MM.1S (cell line): ENCODE results near the gene KCNQ5.

Experiments
- DNase-seq: peaks from one replicate; pipeline ENCODE4 v3.0.0-alpha.2; 2015
- H2AFZ ChIP-seq: fragments of 300-600 bp; sonication (generic); 2 replicates; pipeline ENCODE4 v1.6.0; 2016; ENCODE audit warnings: antibody characterized with exemption, low read length
- H3F3A ChIP-seq: fragments of 300-600 bp; sonication (generic); 2 replicates; pipeline ENCODE4 v1.6.1; 2016; ENCODE audit warnings: mild to moderate bottlenecking, antibody characterized with exemption, low read length, moderate library complexity, mixed read lengths; ENCODE audit not compliant: insufficient read depth
- H3K27ac ChIP-seq: fragments of 300-600 bp; sonication (generic); 2 replicates; pipeline ENCODE4 v1.5.1; 2016; ENCODE audit warnings: mild to moderate bottlenecking, low read length
- H3K27me3 ChIP-seq: fragments of 300-600 bp; sonication (generic); replicated peaks from 2 replicates; pipeline ENCODE4 v1.6.0; 2016; ENCODE audit warnings: low read length; ENCODE audit not compliant: insufficient read depth
- H3K36me3 ChIP-seq: fragments of 300-600 bp; sonication (generic); replicated peaks from 2 replicates; pipeline ENCODE4 v1.6.1; 2016; ENCODE audit warnings: mild to moderate bottlenecking, low read length, mixed read lengths; ENCODE audit not compliant: insufficient read depth
- H3K4me1 ChIP-seq: fragments of 300-600 bp; sonication (generic); 2 replicates; pipeline ENCODE4 v1.6.1; 2016; ENCODE audit warnings: low read length, mixed read lengths
- H3K4me2 ChIP-seq: fragments of 300-600 bp; sonication (generic); 2 replicates; pipeline ENCODE4 v1.6.0; 2016; ENCODE audit warnings: low read depth, low read length
- H3K4me3 ChIP-seq: fragments of 300-600 bp; sonication (generic); 2 replicates; pipeline ENCODE4 v1.5.1; 2016; ENCODE audit warnings: low read length, mixed read lengths
- H3K79me2 ChIP-seq: fragments of 300-600 bp; sonication (generic); 2 replicates; pipeline ENCODE4 v1.6.1; 2016; ENCODE audit warnings: mixed run types, low read length, mixed read lengths
- H3K9ac ChIP-seq: fragments of 300-600 bp; sonication (generic); 2 replicates; pipeline ENCODE4 v1.6.1; 2016; ENCODE audit warnings: low read length, mixed read lengths
- H3K9me2 ChIP-seq: fragments of 300-600 bp; sonication (generic); replicated peaks from 2 replicates; pipeline ENCODE4 v1.6.1; 2016; ENCODE audit warnings: mild to moderate bottlenecking, low read length, mixed read lengths; ENCODE audit not compliant: insufficient read depth
- H3K9me3 ChIP-seq: fragments of 300-600 bp; sonication (generic); replicated peaks from 2 replicates; pipeline ENCODE4 v1.6.1; 2016; ENCODE audit warnings: mild to moderate bottlenecking, low read length, mixed read lengths; ENCODE audit not compliant: insufficient read depth
- H4K20me1 ChIP-seq: fragments of 300-600 bp; sonication (generic); 2 replicates; pipeline ENCODE4 v1.6.1; 2016; ENCODE audit warnings: mild to moderate bottlenecking, low read length, moderate library complexity, mixed read lengths; ENCODE audit not compliant: insufficient read depth
- CTCF ChIP-seq: fragments of 300-600 bp; sonication (generic); IDR thresholded peaks from 2 replicates; pipeline ENCODE4 v1.5.1; 2016; ENCODE audit warnings: antibody characterized with exemption, low read length, mixed read lengths
- EZH2 ChIP-seq: fragments of 300-600 bp; sonication (generic); optimal IDR thresholded peaks from 2 replicates; pipeline ENCODE3; 2017; ENCODE audit warnings: low read depth, mild to moderate bottlenecking, antibody characterized with exemption, low read length, mixed read lengths
- EZH2phosphoT487 ChIP-seq: fragments of 300-600 bp; sonication (generic); IDR thresholded peaks from 2 replicates; pipeline ENCODE4 v1.6.1; 2018; ENCODE audit warnings: antibody characterized with exemption, low read length

The KCNQ5 gene

DNA sequence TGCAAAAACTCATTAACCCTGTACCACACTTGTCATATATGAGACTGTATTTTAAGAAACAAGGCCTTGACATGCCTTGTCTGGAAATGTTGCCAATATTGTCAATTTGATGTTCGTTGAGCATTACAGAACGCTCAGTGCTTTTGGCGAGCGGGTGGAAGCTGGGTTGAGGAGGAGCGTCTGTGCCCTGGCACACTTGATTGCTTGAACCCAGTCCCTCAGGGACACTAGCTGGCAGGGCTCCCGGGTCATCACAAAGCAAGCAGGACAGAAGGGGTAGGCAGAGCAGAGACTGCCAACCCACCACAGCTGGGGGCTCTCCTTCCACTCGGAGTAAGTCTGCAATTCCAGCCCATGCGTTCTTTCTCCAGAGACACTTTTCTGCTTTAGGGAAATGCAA lies 317.1 kb downstream of the KCNQ5 start:
- Histone ChIP-seq H3K4me1 (no peaks in the 10 kb centered on the region), H3F3A (no peaks in the 10 kb centered on the region), H2AFZ (no peak overlapping the region), H3K9me3 (no peaks in the 10 kb centered on the region), H3K4me2 (no peak overlapping the region), H3K36me3 (no peaks in the 10 kb centered on the region), H3K9ac (no peak overlapping the region), H3K9me2 (no peaks in the 10 kb centered on the region), H3K79me2 (no peaks in the 10 kb centered on the region), H3K27ac (no peak overlapping the region), H3K27me3 (no peaks in the 10 kb centered on the region), H3K4me3 (no peak overlapping the region), H4K20me1 (no peaks in the 10 kb centered on the region)
- DNase-seq = no peak
- TF ChIP-seq CTCF = no peak
- TF ChIP-seq EZH2 = no peak
- TF ChIP-seq EZH2phosphoT487 = no peak

- Histone ChIP-seq H3K36me3 (no peaks in the 10 kb centered on the region), H3K79me2 (no peaks in the 10 kb centered on the region)
Observed at GRCh38 chr6:72940265-72940664, 318.4 kb downstream of the KCNQ5 start.

GRCh38 chr6:72941263-72941662 lies 319.4 kb downstream of the KCNQ5 start:
- H3K4me2 ChIP-seq = no peak overlapping the region
- H3K36me3 ChIP-seq = no peaks in the 10 kb centered on the region
- no peak overlapping the region for H3K4me3 ChIP-seq
- no peaks in the 10 kb centered on the region for H3F3A ChIP-seq
- no peaks in the 10 kb centered on the region for H3K27me3 ChIP-seq
- H3K9me3 ChIP-seq = no peaks in the 10 kb centered on the region
- TF ChIP-seq EZH2phosphoT487 = no peak
- no peak for TF ChIP-seq EZH2
- TF ChIP-seq CTCF = no peak
- H3K9ac ChIP-seq = no peak overlapping the region
- no peaks in the 10 kb centered on the region for H4K20me1 ChIP-seq
- DNase-seq = no peak
- no peaks in the 10 kb centered on the region for H3K79me2 ChIP-seq
- no peaks in the 10 kb centered on the region for H3K4me1 ChIP-seq
- no peak overlapping the region for H3K27ac ChIP-seq
- H3K9me2 ChIP-seq = no peaks in the 10 kb centered on the region
- no peak overlapping the region for H2AFZ ChIP-seq

More at GRCh38 chr6:72940265-72940664, 318.4 kb downstream of the KCNQ5 start:
- Histone ChIP-seq H3K4me3 (no peak overlapping the region), H3K27ac (no peak overlapping the region), H3K27me3 (no peaks in the 10 kb centered on the region), H3K4me2 (no peak overlapping the region), H4K20me1 (no peaks in the 10 kb centered on the region), H2AFZ (no peak overlapping the region), H3K9me3 (no peaks in the 10 kb centered on the region), H3K9ac (no peak overlapping the region), H3K4me1 (no peaks in the 10 kb centered on the region), H3K9me2 (no peaks in the 10 kb centered on the region), H3F3A (no peaks in the 10 kb centered on the region)
- TF ChIP-seq CTCF = no peak
- no peak for TF ChIP-seq EZH2
- TF ChIP-seq EZH2phosphoT487 = no peak
- DNase-seq = no peak
